HG03060 (cell line): Measurements from ENCODE around the gene CNTNAP5.

Source experiments
- ATAC-seq: cut with Tn5 transposase; IDR thresholded peaks from one replicate; pipeline ENCODE4 v1.9.1; 2021; ENCODE audit warnings: low read depth, moderate number of reproducible peaks; ENCODE audit not compliant: unreplicated experiment

The CNTNAP5 gene

DNA sequence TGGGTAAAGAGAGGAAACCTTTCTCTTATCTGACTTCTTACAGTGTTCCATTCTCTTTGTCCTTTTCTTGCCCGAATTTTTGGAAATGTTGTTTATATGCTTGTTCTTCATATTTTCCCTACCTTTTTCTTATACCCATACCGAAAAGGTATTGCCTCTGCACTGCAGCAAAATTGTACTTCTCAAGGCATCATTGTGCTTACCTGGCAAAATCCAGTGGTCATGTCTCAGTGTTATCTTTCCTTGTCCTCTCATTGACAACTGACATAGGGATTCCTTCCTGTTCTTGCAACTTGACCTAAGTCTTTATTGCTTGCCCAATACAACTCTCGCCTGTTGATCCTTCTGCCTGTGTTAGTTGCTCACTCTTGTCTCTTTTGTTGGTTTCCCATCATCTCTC lies 842.2 kb downstream of the CNTNAP5 start:
- no peak for ATAC-seq

DNA sequence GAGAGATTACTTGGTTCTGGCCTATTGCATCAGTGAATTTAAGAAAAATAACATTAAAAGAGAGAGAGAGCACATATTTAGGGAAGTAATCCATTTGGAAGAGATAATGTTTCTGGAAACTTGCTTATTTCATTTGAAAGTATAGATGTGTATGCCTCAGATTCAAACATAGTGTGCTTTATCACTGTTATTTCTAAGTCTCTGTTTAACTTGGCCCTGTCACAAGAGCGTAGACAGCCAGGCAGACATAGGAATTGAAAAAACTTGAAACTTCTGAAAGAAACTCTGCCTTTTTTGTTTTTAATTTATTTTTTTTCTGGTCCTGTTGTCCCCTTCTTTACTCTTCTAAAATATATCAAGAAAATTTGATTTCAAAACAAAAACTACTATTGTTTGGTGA lies 849.1 kb downstream of the CNTNAP5 start:
- ATAC-seq = no peak

DNA sequence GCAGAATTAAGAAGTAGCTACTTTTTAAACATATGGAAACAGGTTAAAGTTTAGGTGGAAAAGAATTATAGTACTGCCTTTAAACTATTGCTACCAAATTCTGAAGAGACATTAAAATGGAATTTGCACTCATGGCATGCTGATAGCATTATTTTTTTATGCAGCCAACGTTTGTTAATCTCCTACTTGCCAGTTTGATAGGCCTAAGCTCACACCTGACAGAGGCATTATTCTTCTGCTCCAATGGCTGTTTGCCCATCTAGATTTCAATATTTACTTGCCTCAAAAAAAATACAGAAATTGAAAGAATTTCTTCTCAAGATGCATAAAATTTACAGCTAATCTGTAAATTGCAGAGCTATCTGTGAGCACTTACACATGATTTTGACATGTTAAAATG lies 849.6 kb downstream of the CNTNAP5 start:
- ATAC-seq = no peak

DNA sequence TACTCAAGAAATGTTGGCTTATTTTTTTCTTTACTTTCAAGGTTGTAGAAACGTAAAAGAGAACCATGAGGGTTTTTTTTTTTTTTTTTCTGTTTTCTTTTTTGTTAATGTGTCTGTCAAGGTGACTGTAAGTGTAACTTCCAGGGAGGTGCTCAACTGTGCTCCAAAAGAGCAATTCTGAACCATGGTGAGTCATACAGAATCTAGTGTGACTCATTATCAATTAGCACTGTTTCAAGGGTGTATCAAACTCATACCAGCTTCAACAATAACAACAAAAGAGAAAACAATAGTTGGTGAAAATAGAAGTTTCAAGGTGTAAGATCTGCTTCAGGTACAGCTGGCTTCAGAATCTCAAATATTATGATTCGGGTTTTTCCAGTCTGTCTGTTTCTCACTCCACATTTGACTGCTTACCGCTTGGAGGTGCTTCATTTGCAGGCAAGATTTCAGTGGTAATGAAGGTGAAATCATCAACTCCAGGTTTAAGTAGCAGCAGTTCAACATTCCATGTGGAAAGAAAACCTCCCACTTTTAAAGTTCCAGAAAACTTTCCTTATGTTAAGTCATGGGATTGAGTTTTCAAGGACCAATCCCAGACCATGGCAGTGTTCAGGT lies 850.6 kb downstream of the CNTNAP5 start:
- ATAC-seq = peak; percentile 47

DNA sequence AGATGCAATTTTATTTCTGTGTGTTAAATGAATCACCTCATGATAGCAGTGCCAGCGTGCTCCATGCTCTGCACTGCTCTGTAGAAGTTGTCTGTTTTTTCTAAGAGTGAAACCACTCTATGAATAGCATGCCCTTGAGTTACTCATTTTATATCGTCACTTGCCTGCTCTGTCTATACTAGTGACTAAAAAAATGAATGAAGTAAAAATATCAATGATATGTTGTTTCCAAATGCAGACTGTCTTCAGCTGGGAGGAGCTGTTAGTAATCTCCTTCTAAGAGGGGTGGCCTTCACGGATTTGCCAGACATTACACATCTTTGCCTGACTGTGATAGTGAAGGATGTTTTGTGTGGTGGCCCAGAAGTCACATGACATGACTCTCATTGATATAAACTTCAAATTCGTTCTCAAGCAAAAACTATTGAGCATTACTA lies 852.1 kb downstream of the CNTNAP5 start:
- no peak for ATAC-seq

DNA sequence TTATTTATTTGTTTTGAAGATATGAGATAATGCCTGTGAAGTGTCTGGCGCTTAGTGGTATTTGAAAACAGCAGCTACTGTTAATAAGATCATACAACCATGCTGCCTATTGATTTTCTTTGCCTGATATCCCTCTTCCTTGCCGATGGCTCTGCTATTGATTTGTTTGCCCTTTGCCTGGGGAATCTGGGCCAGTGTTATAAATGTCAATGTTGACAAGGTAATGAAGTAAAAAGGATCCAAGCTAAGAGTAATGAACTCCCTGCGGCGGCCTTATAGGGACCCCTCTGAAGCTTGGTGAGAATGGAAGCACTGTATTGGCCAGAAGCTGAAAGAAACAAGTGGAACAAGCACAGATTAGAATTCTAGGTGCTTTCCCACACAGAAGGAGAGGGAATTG lies 854.6 kb downstream of the CNTNAP5 start:
- ATAC-seq = no peak

DNA sequence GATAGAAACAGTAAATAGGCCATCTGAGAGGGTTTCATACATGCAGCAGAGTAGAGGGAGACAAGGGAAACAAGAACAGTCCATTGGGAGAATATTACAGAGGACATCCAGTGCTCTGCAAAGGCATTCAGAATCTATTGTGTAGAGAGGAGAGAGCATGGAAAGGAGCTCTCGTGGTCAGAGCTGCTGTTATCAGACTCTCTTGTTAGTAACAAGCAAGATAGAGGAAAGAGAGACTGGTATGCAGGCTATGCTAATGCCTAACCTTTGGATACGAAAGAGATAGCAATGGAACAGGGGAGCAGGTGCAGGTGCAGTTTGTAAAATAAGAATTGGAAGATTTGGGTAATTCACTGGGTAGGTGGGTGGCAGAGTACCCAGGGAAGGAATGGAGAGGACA lies 855.9 kb downstream of the CNTNAP5 start:
- ATAC-seq = no peak

DNA sequence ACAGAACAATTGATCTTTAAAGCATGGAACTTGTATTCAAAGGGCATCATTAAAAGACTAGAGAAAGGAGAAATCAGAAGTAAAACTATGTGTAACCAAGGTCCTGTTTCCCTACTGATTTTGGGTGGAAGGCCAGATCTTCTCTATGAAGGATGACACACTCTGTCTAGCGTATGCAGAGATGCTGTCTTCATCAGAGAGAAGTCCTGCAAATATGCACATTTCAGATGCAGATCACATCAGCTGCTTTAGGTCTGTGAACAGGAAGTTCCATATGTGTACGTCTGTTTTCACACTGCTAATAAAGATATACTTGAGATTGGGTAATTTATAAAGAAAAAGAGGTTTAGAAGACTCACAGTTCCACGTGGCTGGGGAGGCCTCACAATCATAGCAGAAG lies 857.3 kb downstream of the CNTNAP5 start:
- no peak for ATAC-seq

DNA sequence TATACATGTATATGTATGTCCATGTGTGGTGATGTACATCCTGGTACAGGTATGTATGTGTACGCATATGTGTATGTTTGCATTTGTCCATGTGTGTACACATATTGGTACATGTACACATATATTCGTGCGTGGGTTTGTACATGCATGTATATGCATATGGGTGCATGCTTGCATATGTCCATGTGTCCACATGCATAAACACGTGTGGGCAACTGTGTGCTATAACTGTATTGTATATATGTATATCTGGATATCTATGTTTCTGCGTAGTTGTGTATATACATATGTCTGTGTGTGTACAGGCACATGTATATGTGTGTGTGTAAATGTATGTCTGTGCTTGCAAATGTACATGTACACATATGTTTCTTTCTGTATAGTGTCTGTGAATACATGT lies 858.5 kb downstream of the CNTNAP5 start:
- no peak for ATAC-seq

DNA sequence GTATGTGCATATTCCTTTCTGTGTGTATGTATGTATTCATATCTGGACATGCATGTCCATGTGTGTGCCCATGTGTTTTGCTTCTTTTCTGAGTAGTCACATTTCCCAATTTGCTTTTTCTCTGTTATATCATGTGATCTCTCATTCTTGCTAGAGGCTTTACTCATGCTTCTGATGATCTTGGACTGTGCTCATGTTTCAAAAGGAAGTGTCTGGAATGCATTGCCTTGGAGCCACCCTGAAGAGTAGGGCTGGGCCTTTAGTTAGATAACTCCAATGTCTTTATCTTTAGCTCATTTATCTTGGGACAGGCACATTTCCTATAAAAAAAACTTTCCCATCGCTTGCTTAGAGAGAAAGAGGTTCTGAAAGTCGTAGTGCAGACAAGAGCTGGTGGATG lies 859.2 kb downstream of the CNTNAP5 start:
- no peak for ATAC-seq

DNA sequence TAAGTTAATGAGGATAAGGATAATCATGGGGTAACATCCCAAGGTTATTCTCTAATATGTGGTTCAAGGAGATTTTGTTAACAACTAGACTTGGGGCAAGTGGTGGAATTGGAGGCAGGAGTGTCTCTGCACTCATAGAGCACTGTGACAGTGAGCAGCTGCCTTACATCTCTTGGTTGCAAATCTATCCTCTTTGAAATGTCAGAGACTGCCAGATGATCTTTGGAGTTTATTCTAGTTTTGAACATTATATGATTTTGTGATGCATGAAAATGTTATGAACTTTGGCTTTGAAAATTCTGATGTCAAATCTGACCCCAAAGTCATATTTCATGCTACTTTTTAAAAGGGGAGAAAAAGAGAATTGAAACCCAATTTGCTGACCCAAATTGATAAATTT lies 861.1 kb downstream of the CNTNAP5 start:
- no peak for ATAC-seq

DNA sequence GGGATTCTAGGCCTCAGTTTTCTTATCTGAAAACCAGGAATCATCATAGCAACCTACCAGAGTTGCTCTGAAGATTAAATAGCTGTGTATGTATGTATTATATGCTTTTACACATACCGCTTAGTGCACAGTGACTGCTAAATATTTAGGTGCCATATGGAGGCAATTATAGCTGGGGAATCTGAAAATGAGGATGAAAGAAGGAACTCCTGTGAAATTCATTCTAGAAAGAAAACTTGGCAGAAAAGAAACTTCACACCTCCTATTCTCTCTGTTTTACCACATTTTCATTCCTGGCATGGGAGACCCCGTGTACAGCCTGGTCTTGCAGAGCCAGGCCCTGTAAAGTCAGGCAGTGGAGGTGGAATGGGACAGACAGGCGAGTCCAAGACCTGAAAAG lies 862.4 kb downstream of the CNTNAP5 start:
- no peak for ATAC-seq

DNA sequence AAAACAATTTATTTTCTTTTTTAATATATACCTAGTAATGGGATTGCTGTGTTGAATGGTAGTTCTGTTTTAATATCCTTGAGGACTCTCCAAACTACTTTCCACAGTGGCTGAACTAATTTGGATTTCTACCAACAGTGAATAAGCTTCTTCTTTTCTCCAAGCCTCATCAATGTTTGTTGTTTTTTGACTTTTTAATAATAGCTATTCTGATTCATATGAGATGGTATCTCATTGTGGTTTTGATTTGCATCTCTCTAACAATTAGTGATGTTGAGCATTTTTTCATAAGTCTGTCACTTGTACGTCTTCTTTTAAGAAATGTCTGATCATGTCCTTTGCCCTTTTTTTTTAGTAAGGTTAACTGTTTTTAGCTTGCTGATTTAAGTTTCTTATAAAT lies 863.3 kb downstream of the CNTNAP5 start:
- ATAC-seq = no peak

DNA sequence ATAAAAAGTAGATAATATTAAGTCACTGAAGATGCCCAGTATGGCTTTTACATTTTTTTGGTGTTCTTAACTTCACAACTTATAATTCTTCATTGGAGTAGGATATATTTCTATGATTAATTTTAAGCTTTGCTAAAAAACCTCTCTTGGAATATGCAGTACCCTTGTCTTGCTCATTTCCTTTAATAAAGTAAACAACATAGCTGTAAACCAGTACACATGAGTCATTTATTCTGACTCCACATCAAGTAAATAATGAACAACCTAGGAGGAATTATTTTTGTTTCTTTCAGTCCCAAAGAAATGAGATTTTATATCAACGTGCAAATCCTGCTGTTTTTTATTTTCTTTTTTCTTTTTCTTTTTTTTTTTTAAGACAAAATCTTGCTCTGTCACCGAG lies 869.1 kb downstream of the CNTNAP5 start:
- no peak for ATAC-seq

DNA sequence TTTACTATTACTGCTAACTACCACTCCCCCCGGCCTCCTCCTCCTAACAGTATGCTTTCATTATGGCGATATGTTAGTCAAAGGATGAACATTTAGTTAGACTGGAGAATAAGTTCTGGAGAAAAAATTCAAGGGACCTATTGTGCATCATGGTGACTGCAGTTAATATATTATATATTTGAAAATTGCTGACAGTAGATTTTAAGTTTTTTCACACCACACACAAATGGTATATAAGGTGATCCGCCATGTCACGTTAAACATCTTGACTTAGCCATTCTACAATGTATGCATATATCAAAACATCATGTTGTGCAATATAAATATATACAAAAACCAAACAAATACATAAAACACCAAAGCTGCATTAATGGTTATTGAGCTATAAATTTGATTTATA lies 873.7 kb downstream of the CNTNAP5 start:
- no peak for ATAC-seq

DNA sequence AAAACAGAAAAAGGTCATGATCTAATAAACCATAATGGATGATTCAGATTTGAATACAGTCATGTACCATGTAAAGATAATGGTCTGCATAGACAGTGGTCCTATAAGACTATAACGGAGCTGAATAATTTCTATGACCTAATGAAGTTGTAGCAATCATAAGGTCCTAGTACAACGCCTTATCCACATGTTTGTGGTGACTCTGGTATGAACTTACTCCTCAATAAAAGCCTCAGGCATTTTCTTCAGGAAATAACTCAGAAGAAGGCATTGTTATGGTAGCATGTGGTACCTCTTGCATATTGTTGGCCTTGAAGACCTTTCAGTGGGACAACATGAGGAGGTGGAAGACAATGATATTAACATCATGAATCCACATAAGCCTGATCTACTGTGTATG lies 883.3 kb downstream of the CNTNAP5 start:
- no peak for ATAC-seq

DNA sequence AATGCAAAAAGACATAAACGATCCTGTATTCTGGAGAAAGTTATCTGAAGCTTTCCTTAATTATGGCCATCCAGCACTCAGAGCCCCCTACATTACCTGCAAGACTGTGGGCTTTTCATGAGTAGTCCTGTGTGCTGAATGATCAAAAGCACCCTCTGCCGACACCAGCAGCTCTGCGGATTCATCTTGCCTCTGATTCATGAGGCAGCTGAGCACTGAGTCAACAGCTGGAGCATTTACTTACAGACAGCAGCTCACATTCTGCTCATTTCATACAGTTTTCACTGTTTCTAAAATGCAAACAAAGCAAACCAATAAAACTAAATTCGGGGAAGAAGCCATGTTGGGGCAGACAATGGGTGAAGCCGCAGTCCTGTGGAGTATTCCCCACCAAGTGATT lies 886.5 kb downstream of the CNTNAP5 start:
- no peak for ATAC-seq

DNA sequence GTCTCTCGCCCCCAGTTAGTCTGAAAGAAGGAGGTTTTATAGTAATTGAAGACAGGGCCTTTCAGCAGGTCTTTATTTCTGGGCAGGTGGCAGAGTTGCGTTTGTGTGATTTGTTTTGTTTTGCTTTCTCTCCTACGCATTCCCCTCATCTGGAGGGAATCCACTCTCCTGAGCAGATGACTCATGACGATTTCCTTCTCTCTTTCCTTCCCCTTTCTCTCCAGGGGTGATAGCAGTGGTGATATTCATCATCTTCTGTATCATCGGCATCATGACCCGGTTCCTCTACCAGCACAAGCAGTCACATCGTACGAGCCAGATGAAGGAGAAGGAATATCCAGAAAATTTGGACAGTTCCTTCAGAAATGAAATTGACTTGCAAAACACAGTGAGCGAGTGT lies 888.8 kb downstream of the CNTNAP5 start:
- no peak for ATAC-seq

DNA sequence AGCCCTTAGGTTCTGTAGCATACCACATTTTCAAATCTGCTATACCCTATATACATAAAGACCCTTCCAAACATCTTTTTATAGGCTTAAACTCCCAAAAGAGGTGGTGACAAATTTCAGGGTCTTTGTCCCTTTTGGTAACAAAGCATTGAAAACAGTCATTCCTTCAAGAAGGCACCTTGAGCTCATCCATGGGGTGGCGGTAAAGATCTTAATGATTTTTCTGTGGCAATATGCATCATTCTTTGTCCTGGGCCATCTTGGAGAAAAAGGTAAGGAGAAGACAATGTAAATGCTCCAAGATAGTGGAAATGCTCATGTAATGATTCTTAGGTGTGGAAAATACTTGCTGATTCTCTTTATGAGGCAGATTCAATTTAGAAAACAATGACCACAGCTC lies 890.5 kb downstream of the CNTNAP5 start:
- ATAC-seq = no peak

DNA sequence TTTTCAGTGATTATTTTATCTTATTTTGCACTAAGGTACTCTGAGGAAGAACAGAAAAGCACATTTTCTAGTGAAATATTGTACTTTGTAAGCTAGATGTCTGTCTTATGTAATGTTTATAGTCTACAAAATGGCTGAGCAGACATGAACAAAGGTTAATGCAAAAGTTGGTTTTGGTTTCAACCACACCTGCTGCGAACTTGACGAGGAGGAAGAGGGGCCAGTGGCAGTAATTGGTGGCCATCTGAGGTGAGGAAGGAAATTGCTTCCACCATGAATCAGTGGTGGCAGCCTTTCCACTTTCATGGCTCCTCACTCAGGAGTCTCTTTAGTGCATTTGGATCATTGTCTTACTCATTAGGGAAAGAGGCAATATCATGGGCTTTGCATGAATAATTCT lies 894.2 kb downstream of the CNTNAP5 start:
- no peak for ATAC-seq

DNA sequence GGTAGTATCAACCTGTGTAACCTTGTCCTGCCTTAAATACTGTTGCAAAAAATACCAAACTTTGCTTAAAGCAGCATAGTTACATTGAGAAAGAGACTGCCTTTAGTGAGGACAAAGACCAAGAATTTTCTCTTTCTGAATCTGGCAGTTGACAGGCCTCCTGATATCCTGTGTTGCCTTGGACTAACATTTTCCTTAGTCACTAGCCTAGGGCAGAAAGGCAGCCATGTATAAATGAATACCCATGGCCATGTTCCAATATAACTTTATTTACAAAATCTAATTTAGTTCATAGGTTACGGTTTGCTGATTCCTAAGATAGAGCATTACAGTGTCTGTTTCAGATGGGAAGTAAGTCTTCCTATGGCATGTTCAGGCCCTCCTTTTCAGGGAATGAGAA lies 895.4 kb downstream of the CNTNAP5 start:
- no peak for ATAC-seq

DNA sequence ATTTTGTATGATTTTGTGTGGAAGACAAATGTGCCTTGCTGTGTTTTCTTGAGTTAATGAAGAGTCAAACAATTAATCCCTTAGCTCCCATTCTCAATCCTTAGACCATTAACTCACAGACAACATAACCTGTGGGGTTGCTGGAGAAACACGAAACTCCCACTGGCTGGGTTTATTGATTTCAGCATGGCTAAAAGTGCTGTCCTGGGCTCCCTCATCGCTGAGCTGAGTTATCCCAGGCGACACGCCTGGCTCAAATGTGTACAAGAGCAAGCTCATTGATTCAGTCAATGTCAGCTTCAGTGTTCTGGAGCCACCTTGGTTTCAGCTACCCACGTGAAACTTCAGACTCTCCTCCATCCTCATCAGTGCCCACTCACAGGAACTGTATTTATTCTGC lies 896.1 kb downstream of the CNTNAP5 start:
- no peak for ATAC-seq

DNA sequence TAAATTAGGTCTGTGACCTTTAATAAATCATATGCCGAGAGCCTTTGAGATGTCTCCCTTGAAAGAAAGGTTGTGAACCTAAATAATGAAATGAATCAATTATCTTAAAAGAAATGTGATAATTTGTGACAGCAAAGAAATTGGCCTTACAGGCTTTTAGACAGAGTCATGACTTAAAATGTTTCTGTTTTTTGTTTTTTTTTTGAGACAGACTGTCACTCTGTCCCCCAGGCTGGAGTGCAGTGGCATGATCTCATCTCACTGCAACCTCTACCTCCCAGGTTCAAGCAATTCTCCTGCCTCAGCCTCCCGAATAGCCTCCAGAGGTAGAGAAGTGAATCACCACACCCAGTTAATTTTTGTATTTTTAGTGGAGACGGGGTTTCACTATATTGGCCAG lies 898.0 kb downstream of the CNTNAP5 start:
- ATAC-seq = no peak
